Measurements from ENCODE around the gene TRIM65. TPM values are rescaled to one million over a fixed set of nuclear protein-coding genes. Genes with fewer than 3 reads are reported as not detected.

The TRIM65 gene
- total and polyA plus RNA-seq, 2 of the 13 experiments (the other 11 are each of a cell fraction or from before 2014, with no cell fraction given) = 10.3 to 22.4 TPM

DNA sequence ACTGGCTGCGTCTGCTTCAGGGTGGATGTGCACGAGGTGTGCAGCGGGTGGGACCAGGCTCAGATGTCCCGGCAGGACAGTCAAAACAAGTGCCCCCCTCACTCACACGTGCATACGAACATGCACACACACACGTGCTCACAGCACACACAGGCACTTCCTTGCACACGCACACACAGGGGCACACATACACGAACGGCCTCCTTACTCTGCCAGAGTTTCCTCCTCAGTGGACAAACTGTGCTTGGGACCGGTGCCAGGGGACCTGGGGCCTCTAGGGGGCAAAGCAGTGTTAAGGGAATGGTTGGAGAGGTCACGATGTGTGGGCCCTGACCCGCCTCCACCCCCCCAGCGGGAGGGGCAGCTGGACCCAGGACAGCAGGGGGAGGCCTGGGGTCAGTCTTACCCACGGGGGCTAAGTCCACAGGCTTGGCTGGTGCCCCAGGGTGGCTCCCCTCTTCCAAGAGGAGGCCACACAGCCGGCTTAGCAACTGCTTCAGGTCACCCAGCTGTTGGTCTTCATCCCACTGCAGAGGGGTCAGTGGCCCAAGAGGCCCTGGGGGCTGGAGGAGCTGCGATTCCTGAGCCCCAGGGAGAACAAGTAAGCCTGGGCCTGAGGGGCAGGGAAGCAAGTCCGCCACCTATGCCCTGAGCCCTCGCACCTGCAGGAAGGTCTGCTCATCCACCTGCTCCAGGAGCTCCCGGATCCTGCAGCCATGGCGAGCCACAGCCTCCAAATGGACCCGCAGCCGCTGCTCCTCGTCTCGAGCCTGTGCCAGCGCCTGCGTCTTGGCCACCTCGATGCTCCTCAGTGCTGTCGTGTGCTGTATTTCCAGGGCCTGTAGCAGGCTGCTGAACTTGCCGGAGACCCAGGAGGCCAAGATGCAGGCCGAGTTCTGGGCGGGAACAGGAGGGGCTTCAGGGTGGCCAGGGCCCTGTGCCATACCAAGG is 4.9 kb downstream of the TRIM65 start (continued):
- TF ChIP-seq ZKSCAN8 (CRISPR knock-in tag; IDR thresholded peaks at IDR 0.05; ENCODE audit: borderline replicate concordance) (peak; percentile 5; the same call in 1 of the 2 replicates), ZNF282 (IDR thresholded peaks at IDR 0.05; ENCODE audit: partially characterized antibody) (no peak), ZNF329 (CRISPR knock-in tag; IDR thresholded peaks at IDR 0.05; ENCODE audit: low read depth) (no peak), ZBTB42 (CRISPR knock-in tag; IDR thresholded peaks at IDR 0.05) (no peak), MXI1 (IDR thresholded peaks at IDR 0.05; ENCODE audit: borderline replicate concordance, low read depth, low read length) (peak; percentile 10; the same call in 1 of the 3 replicates), GATAD1 (CRISPR knock-in tag; IDR thresholded peaks at IDR 0.05) (peak; percentile 63; the same call in 1 of the 2 replicates), TMF1 (CRISPR knock-in tag; IDR thresholded peaks at IDR 0.05; ENCODE audit: low read depth) (peak; percentile 73; the same call in 1 of the 2 replicates), ZBTB21 (CRISPR knock-in tag; IDR thresholded peaks at IDR 0.05) (no peak), PRMT3 (CRISPR knock-in tag; IDR thresholded peaks at IDR 0.05; ENCODE audit: borderline replicate concordance, low read depth) (0 out of 2 replicates have a peak, but pooled peaks have one; percentile 81), RBAK (CRISPR knock-in tag; IDR thresholded peaks at IDR 0.05) (no peak), ISL2 (CRISPR knock-in tag; IDR thresholded peaks at IDR 0.05) (peak; percentile 88), SCMH1 (CRISPR knock-in tag; IDR thresholded peaks at IDR 0.05; ENCODE audit: borderline replicate concordance) (no peak), SP5 (CRISPR knock-in tag; IDR thresholded peaks at IDR 0.05; ENCODE audit: borderline replicate concordance, low read depth) (peak; percentile 91), ZNF629 (CRISPR knock-in tag; conservative IDR thresholded peaks at IDR 0.05) (peak; percentile 51; the same call in 1 of the 2 replicates), GABPA (IDR thresholded peaks at IDR 0.05; ENCODE audit: low read depth, low read length) (no peak), GABPA (CRISPR knock-in tag; IDR thresholded peaks at IDR 0.05; ENCODE audit: low read depth) (no peak), PAWR (CRISPR knock-in tag; IDR thresholded peaks at IDR 0.05; ENCODE audit: borderline replicate concordance) (0 out of 2 replicates have a peak, but pooled peaks have one; percentile 4), ZNF501 (CRISPR knock-in tag; IDR thresholded peaks at IDR 0.05) (no peak), ZKSCAN1 (IDR thresholded peaks at IDR 0.05; ENCODE audit: low read length) (no peak), KDM4B (CRISPR knock-in tag; IDR thresholded peaks at IDR 0.05) (peak; percentile 77; the same call in 1 of the 2 replicates), ZNF776 (CRISPR knock-in tag; IDR thresholded peaks at IDR 0.05) (no peak), ZFY (CRISPR knock-in tag; IDR thresholded peaks at IDR 0.05) (peak; percentile 38; the same call in 1 of the 2 replicates), MED1 (CRISPR knock-in tag; IDR thresholded peaks at IDR 0.05) (peak; percentile 65), U2AF1 (optimal IDR thresholded peaks at IDR 0.05; ENCODE audit: low read depth, low read length) (peak; percentile 62), JDP2 (CRISPR knock-in tag; IDR thresholded peaks at IDR 0.05; ENCODE audit: borderline replicate concordance) (no peak; the same call in 1 of the 2 replicates), ZNF292 (CRISPR knock-in tag; IDR thresholded peaks at IDR 0.05; ENCODE audit: borderline replicate concordance, low read depth) (no peak)
- TF ChIP-seq, protein P1, sequence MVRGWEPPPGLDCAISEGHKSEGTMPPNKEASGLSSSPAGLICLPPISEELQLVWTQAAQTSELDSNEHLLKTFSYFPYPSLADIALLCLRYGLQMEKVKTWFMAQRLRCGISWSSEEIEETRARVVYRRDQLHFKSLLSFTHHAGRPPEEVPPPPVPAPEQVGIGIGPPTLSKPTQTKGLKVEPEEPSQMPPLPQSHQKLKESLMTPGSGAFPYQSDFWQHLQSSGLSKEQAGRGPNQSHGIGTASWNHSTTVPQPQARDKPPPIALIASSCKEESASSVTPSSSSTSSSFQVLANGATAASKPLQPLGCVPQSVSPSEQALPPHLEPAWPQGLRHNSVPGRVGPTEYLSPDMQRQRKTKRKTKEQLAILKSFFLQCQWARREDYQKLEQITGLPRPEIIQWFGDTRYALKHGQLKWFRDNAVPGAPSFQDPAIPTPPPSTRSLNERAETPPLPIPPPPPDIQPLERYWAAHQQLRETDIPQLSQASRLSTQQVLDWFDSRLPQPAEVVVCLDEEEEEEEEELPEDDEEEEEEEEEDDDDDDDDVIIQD (CRISPR knock-in tag; IDR thresholded peaks at IDR 0.05; ENCODE audit: low read depth) = peak; percentile 30; the same call in 1 of the 2 replicates
- TF ChIP-seq, protein P2, sequence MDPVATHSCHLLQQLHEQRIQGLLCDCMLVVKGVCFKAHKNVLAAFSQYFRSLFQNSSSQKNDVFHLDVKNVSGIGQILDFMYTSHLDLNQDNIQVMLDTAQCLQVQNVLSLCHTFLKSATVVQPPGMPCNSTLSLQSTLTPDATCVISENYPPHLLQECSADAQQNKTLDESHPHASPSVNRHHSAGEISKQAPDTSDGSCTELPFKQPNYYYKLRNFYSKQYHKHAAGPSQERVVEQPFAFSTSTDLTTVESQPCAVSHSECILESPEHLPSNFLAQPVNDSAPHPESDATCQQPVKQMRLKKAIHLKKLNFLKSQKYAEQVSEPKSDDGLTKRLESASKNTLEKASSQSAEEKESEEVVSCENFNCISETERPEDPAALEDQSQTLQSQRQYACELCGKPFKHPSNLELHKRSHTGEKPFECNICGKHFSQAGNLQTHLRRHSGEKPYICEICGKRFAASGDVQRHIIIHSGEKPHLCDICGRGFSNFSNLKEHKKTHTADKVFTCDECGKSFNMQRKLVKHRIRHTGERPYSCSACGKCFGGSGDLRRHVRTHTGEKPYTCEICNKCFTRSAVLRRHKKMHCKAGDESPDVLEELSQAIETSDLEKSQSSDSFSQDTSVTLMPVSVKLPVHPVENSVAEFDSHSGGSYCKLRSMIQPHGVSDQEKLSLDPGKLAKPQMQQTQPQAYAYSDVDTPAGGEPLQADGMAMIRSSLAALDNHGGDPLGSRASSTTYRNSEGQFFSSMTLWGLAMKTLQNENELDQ (CRISPR knock-in tag; IDR thresholded peaks at IDR 0.05; ENCODE audit: borderline replicate concordance) = peak; percentile 45; the same call in 1 of the 2 replicates

Data from HepG2 (cell line).